Astrocyte (in vitro differentiated cells and primary cell): ENCODE measurements around the gene PLA2G12A. TPM values are rescaled to one million over a fixed set of nuclear protein-coding genes. Genes with fewer than 3 reads are reported as not detected.

ENCODE experiments used
- DNase-seq: peaks from one replicate; pipeline ENCODE4 v3.0.0-alpha.2; 2010; ENCODE audit warnings: low read depth
- FAIRE-seq: peaks from 2 replicates; lab custom pipeline; 2011; peaks lifted over from hg19 to GRCh38; lab: Jason Lieb, UNC
- H2AFZ ChIP-seq: 2 replicates; pipeline ENCODE4 v1.6.0; 2012; ENCODE audit warnings: low read depth, low read length, inconsistent platforms
- H3K27ac ChIP-seq: 2 replicates; pipeline ENCODE4 v1.5.1; 2011; ENCODE audit warnings: low read depth, low read length, inconsistent platforms
- H3K27me3 ChIP-seq: 2 replicates; pipeline ENCODE4 v1.6.0; 2011; ENCODE audit warnings: low read length, inconsistent platforms; ENCODE audit not compliant: insufficient read depth
- H3K36me3 ChIP-seq: 2 replicates; pipeline ENCODE4 v1.5.1; 2011; ENCODE audit warnings: low read length, inconsistent platforms; ENCODE audit not compliant: insufficient read depth
- H3K4me1 ChIP-seq: 2 replicates; pipeline ENCODE4 v1.5.1; 2011; ENCODE audit warnings: low read length, inconsistent platforms; ENCODE audit not compliant: insufficient read depth
- H3K4me2 ChIP-seq: 2 replicates; pipeline ENCODE4 v1.6.0; 2012; ENCODE audit warnings: low read length, inconsistent platforms
- H3K4me3 ChIP-seq: 2 replicates; pipeline ENCODE4 v1.5.1; 2011; ENCODE audit warnings: low read depth, mild to moderate bottlenecking, low read length, inconsistent platforms; ENCODE audit not compliant: insufficient read depth
- H3K79me2 ChIP-seq: 2 replicates; pipeline ENCODE4 v1.6.0; 2012; ENCODE audit warnings: mild to moderate bottlenecking, low read length, inconsistent platforms; ENCODE audit not compliant: insufficient read depth
- H3K9ac ChIP-seq: 2 replicates; pipeline ENCODE4 v1.6.0; 2012; ENCODE audit warnings: mild to moderate bottlenecking, low read length, inconsistent platforms
- H3K9me3 ChIP-seq: 2 replicates; pipeline ENCODE4 v1.5.1; 2012; ENCODE audit warnings: low read depth, mild to moderate bottlenecking, low read length, inconsistent platforms; ENCODE audit not compliant: insufficient read depth
- H4K20me1 ChIP-seq: 2 replicates; pipeline ENCODE4 v1.6.0; 2012; ENCODE audit warnings: low read length, inconsistent platforms; ENCODE audit not compliant: insufficient read depth
- H3K27ac Mint-ChIP-seq: one replicate; pipeline ENCODE4 v1.8.0; 2021; ENCODE audit warnings: mild to moderate bottlenecking, mixed read lengths; ENCODE audit not compliant: unreplicated experiment
- H3K27me3 Mint-ChIP-seq: one replicate; pipeline ENCODE4 v1.8.0; 2021; ENCODE audit warnings: low read depth, mixed read lengths; ENCODE audit not compliant: unreplicated experiment
- H3K36me3 Mint-ChIP-seq: one replicate; pipeline ENCODE4 v1.8.0; 2021; ENCODE audit warnings: low read depth, mixed read lengths; ENCODE audit not compliant: unreplicated experiment
- H3K4me1 Mint-ChIP-seq: one replicate; pipeline ENCODE4 v1.8.0; 2021; ENCODE audit warnings: low read depth, mixed read lengths; ENCODE audit not compliant: unreplicated experiment
- H3K4me3 Mint-ChIP-seq: one replicate; pipeline ENCODE4 v1.8.0; 2021; ENCODE audit warnings: mild to moderate bottlenecking, moderate library complexity, mixed read lengths; ENCODE audit not compliant: unreplicated experiment
- H3K9me3 Mint-ChIP-seq: one replicate; pipeline ENCODE4 v1.8.0; 2021; ENCODE audit warnings: mild to moderate bottlenecking, mixed read lengths; ENCODE audit not compliant: unreplicated experiment
- EZH2 ChIP-seq: IDR thresholded peaks from 2 replicates; pipeline ENCODE4 v1.6.1; 2012; ENCODE audit warnings: mild to moderate bottlenecking, low read length, inconsistent platforms; ENCODE audit not compliant: insufficient read depth
- total RNA-seq: library from RNA; stranded (reverse); gene quantifications from 2 replicates; pipeline ENCODE4 v1.2.1, GENCODE V29; 2021
- TF ChIP-seq, protein P1 (sequence below): IDR thresholded peaks from 2 replicates; pipeline ENCODE4 v1.5.1; 2011; ENCODE audit warnings: low read depth, mild to moderate bottlenecking, inconsistent platforms, low read length, moderate library complexity; ENCODE audit not compliant: insufficient read depth

Gene PLA2G12A
- total RNA-seq, 1 donor from 2014 or later, result 22.5 TPM

DNA sequence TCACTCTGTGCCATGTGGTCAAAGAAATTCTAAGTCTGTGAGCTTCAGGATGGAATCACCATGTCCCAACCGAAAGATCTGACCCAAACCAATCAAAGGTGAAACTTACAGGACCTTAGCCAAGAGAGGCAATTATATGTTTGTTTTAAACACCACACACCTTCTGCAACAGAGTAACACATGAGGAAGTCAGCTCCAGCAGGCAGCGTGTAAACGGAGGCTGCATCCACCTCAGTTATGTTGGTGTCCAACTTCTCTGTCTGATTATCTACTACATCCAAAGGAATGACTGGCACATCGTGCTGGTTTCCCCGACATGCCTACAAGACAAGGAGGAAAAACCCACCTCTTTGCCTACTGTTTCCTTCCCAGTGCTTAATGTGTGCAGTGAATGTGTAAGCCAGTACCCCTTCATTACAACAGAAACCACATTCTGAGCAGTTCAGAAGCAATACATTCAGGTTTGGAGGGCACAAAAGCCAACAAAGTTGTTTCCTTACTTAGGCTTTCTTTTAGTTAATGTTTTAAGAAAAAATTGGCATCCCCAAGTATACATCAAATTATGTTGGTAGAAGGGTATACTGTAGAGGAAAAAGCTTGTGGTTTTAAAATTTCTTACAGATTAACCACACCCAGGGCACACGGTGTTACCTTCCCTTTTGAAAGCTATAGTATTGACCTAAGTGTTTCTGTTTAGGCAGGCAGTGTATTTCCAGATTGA is 39.0 kb downstream of the PLA2G12A start:
- H3K36me3 Mint-ChIP-seq, result peaks cover 15% of the 10 kb centered on the region
- H3K4me3 Mint-ChIP-seq, result no peak overlapping the region
- Histone ChIP-seq H4K20me1 (no peaks in the 10 kb centered on the region), H3K9ac (no peak overlapping the region), H3K4me2 (no peak overlapping the region), H3K4me1 (no peaks in the 10 kb centered on the region), H2AFZ (no peak overlapping the region), H3K27ac (no peak overlapping the region), H3K27me3 (no peaks in the 10 kb centered on the region), H3K36me3 (peaks cover 22% of the 10 kb centered on the region), H3K9me3 (no peaks in the 10 kb centered on the region), H3K79me2 (no peaks in the 10 kb centered on the region), H3K4me3 (no peak overlapping the region)
- FAIRE-seq (no peak), DNase-seq (no peak)
- no peaks in the 10 kb centered on the region for H3K9me3 Mint-ChIP-seq
- H3K4me1 Mint-ChIP-seq, result no peaks in the 10 kb centered on the region
- H3K27ac Mint-ChIP-seq, result no peak overlapping the region
- TF ChIP-seq, protein P1, sequence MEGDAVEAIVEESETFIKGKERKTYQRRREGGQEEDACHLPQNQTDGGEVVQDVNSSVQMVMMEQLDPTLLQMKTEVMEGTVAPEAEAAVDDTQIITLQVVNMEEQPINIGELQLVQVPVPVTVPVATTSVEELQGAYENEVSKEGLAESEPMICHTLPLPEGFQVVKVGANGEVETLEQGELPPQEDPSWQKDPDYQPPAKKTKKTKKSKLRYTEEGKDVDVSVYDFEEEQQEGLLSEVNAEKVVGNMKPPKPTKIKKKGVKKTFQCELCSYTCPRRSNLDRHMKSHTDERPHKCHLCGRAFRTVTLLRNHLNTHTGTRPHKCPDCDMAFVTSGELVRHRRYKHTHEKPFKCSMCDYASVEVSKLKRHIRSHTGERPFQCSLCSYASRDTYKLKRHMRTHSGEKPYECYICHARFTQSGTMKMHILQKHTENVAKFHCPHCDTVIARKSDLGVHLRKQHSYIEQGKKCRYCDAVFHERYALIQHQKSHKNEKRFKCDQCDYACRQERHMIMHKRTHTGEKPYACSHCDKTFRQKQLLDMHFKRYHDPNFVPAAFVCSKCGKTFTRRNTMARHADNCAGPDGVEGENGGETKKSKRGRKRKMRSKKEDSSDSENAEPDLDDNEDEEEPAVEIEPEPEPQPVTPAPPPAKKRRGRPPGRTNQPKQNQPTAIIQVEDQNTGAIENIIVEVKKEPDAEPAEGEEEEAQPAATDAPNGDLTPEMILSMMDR, result no peak
- TF ChIP-seq EZH2, result no peak
- H3K27me3 Mint-ChIP-seq, result no peaks in the 10 kb centered on the region

DNA sequence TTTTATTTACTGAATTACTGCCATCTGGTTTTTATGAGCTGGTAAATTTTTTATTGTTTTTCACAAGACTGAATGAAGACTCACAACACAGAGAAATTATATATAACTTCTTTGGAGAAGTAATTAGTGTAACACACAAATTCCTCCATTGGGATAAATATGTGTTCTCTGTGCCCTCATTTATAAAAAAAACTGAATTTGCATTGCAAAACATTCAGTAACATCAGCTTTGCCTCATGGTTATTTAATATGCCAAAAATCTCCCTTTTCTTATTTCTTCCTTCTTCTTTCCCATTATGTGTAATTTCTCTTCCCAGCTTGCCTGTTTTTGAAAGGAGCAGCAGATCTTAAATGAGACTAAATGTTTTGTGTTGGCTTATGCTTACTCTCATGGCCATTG is 45.1 kb downstream of the PLA2G12A start:
- no peaks in the 10 kb centered on the region for H3K4me1 ChIP-seq
- no peak overlapping the region for H3K4me3 Mint-ChIP-seq
- no peaks in the 10 kb centered on the region for H3K9me3 ChIP-seq
- no peaks in the 10 kb centered on the region for H3K4me1 Mint-ChIP-seq
- peaks cover 5% of the 10 kb centered on the region for H3K36me3 ChIP-seq
- no peaks in the 10 kb centered on the region for H3K79me2 ChIP-seq
- H4K20me1 ChIP-seq, result no peaks in the 10 kb centered on the region
- no peaks in the 10 kb centered on the region for H3K27me3 Mint-ChIP-seq
- H2AFZ ChIP-seq, result no peak overlapping the region
- no peaks in the 10 kb centered on the region for H3K27me3 ChIP-seq
- no peak for FAIRE-seq
- H3K9ac ChIP-seq, result no peak overlapping the region
- no peak overlapping the region for H3K4me2 ChIP-seq
- H3K4me3 ChIP-seq, result no peak overlapping the region
- H3K9me3 Mint-ChIP-seq, result no peaks in the 10 kb centered on the region
- TF ChIP-seq EZH2, result no peak
- TF ChIP-seq, protein P1, result no peak
- no peak overlapping the region for H3K27ac ChIP-seq
- peaks cover 14% of the 10 kb centered on the region for H3K36me3 Mint-ChIP-seq
- no peak for DNase-seq
- H3K27ac Mint-ChIP-seq, result no peak overlapping the region

DNA sequence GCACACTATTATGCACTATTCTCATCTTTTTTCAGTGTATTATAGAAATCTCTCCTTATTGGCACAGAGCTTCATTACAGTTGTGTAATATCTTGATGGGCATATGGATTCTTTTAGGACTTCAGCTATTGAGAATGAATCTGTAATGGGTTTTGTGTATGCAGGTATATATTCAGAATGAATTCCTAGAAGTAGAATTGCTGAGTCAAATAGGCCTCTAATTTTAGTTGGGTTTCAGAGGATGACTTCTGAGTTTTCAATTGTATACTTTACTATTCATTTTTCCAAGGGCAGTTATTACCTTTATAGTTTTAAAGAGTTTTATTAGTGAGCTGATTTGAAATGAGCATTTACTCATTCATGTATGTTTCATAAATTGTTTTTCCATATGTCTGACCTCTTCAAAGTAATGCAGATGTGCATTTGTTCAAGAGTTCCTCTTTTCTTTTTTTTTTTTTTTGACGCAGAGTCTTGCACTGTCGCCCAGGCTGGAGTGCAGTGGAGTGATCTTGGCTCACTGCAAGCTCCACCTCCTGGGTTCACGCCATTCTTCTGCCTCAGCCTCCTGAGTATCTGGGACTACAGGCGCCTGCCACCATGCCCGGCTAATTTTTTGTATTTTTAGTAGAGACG is 46.1 kb downstream of the PLA2G12A start:
- Histone ChIP-seq H3K79me2 (no peaks in the 10 kb centered on the region), H4K20me1 (no peaks in the 10 kb centered on the region), H3K4me2 (no peak overlapping the region), H3K9me3 (no peaks in the 10 kb centered on the region), H3K4me1 (no peaks in the 10 kb centered on the region), H2AFZ (no peak overlapping the region), H3K27ac (no peak overlapping the region), H3K9ac (no peak overlapping the region), H3K4me3 (no peak overlapping the region), H3K27me3 (no peaks in the 10 kb centered on the region), H3K36me3 (peaks cover 5% of the 10 kb centered on the region)
- DNase-seq (no peak), FAIRE-seq (no peak)
- Mint-ChIP-seq H3K9me3 (peaks cover 6% of the 10 kb centered on the region), H3K4me3 (no peak overlapping the region), H3K4me1 (no peaks in the 10 kb centered on the region), H3K36me3 (peaks cover 16% of the 10 kb centered on the region), H3K27me3 (no peaks in the 10 kb centered on the region), H3K27ac (no peak overlapping the region)
- no peak for TF ChIP-seq EZH2
- TF ChIP-seq, protein P1, result no peak
